GM19023 (cell line): ENCODE data around the gene ZNRF3.
"Not testable (repeated sequence)": the region's sequence is repeated elsewhere in the genome, so short reads cannot be mapped to it uniquely, and the experiment has no call there.

Experiments
- ATAC-seq: cut with Tn5 transposase; IDR thresholded peaks from one replicate; pipeline ENCODE4 v1.9.1; 2021; ENCODE audit warnings: mild to moderate bottlenecking, moderate library complexity; ENCODE audit not compliant: unreplicated experiment

The ZNRF3 gene

GRCh38 chr22:28927630-28928029 is 44.3 kb downstream of the ZNRF3 start:
- no peak for ATAC-seq

- no peak for ATAC-seq
These were observed 45.8 kb downstream of the ZNRF3 start for GRCh38 chr22:28929197-28929596.

DNA sequence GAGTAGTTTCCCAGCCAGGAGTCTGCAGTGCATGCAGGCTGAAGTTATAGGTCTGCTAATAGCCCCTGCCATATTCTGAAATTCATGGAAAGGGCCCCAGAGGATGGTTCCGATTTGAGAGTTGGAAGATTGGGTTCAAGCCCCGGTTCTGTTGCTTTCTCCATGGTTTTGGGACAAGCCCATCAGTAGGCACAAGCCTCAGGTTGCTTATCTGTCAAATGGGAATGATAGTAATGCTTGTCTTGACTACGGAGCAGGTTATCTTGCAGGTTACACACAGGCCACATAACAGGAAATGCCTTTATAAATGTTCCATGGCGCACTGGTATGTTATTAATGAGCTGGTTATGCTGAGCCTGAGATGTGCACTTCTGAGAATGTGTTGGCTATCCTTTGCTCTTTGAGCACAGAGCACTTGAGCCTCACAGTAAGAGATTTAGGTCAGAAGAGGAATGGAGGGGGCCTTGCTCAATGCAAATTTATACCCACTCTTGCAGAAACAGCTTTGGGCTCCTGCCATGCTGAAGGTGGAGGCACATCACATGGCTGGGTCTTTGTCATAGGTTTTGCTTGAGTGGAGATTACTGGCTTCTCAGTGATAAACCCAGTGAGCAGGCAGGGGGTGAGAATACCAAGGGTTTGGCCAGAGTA is 47.1 kb downstream of the ZNRF3 start:
- no peak for ATAC-seq

- no peak for ATAC-seq
These were observed 48.6 kb downstream of the ZNRF3 start for GRCh38 chr22:28931844-28932567.

GRCh38 chr22:28933321-28933720 is 49.9 kb downstream of the ZNRF3 start:
- ATAC-seq, result no peak

DNA sequence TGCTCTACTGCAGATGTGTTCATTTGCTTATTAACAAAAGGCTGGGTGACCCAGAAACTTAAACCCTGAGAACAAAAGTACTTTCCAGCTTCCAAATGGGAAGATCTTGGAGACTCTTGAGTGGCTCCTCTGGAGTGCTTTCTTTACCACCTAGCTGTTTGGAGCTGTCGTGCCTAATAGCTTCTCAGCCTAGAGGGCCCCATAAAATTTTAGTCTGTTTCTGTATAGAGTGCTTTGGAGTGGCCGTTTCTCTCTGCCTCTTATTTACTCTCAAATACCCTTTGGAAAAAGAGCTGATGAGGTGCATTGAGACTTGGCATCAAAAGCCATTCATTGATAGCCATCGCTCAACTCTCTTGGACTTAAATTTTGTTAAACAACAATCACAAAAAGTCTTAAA is 50.7 kb downstream of the ZNRF3 start:
- no peak for ATAC-seq

GRCh38 chr22:28935140-28935539 is 51.8 kb downstream of the ZNRF3 start:
- ATAC-seq, result no peak

GRCh38 chr22:28935713-28936112 is 52.3 kb downstream of the ZNRF3 start:
- ATAC-seq, result no peak

GRCh38 chr22:28936200-28936599 is 52.8 kb downstream of the ZNRF3 start:
- no peak for ATAC-seq

DNA sequence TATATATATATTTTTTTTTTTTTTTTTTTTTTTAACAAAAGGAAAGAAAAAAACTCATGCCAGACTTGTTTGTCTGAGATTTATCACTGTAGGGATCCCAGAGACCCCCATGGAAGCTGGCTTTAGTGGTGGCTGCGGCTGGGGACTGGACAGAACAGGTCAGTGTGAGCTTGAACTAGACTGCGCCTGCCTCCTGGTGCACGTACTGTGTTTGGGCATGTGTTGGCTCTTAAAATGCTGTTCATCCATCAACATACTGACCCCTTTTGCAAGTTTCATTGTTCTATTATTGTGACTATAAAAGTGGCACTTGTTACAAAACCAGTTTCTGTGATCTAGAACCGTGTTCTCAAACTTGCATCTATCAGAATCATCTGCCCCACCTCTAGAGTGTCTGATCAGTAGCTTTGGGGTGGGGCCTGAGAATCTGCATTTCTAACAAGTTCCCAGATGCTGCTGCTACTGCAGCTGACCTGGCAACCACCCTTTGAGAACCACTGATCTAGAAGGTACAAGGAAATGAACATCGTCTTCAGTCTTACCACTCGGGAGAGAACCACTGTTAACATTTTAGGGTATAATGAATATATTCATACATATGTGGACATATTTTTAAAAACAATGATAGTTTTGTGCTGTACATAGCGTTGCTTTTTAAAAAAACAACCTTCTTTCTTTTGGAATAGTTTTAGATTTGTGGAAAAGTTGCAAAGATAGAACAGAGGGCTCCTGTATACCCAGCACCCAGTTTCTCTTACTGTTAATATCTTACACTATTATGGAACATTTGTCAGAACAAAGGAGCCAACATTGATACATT is 54.0 kb downstream of the ZNRF3 start:
- no peak for ATAC-seq

GRCh38 chr22:28938286-28938833 is 55.0 kb downstream of the ZNRF3 start:
- ATAC-seq, result no peak

- no peak for ATAC-seq
These were observed 56.0 kb downstream of the ZNRF3 start for GRCh38 chr22:28939394-28939793.

GRCh38 chr22:28939932-28940331 is 56.6 kb downstream of the ZNRF3 start:
- ATAC-seq, result no peak

DNA sequence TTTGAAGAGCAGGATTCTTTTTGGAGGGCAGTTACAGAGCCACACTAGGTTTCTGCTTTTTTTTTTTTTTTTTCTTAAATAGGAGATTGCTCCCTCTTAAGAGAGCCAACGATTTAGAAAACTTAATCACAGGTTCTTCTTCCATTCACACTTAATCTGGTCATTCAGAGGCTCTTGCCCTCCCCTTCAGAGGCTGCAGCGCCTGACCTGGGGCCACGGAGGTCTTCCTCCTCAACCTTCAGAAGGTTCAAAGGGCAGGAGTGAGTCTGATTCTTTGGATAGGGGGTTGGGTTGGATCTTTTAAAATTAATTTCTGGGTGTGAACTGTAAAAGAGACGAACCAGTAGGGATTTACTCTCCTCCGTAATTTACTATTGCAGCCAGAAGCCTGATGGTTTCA is 57.1 kb downstream of the ZNRF3 start:
- no peak for ATAC-seq

- no peak for ATAC-seq
These were observed 59.0 kb downstream of the ZNRF3 start for GRCh38 chr22:28942333-28942732.

DNA sequence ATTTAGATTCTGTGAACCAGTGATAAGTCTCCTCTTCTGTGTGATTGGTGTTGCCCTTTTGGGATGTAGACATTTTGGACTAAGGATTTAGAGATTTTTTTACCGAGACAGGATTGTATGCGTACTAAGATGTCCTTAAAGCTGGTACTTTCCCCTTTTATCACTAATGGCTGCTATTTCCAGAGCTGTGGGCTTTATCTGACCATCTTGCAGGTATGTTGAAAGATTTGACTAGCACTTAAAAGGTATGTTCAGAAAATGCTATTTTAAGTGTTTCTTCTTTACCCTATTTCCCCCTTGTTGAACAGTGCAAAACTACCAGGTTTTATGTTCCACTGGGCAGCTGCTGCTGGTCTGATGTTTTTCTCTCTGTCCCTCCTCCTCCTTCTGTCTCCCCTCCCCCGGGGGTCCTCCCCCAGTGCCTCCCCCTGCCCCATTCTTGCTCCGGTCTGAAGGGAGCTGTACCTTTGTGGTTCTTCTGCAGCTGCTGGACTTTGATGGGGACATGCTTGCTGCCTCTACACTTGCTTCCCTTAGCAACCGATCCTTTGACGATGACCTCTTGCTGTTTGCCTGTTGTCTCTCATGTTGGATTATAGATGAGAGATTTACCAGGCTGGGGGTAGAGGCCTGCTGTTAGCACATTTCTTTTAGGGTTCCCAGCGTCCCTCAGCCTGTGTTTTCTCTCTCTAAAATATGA is 59.6 kb downstream of the ZNRF3 start:
- ATAC-seq, result no peak

DNA sequence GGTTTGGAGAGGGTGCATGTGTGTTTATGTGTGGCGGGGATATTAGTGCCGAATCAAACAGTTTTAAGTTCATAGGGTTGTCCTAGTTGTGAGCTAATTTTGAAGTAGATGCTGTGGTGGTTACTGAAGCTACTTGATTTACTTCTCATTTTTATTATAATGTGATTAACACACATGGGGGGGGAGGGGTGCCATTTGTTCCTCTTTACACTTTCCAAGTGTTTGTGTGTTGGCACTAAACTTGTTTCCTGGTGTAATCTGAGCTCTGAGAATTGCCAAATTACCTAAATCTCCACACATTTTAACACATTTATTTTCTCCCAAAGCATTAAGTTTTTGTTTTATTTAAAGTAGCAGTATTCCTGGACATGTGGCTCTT is 60.1 kb downstream of the ZNRF3 start:
- no peak for ATAC-seq

GRCh38 chr22:28947125-28947524 is 63.8 kb downstream of the ZNRF3 start:
- no peak for ATAC-seq

DNA sequence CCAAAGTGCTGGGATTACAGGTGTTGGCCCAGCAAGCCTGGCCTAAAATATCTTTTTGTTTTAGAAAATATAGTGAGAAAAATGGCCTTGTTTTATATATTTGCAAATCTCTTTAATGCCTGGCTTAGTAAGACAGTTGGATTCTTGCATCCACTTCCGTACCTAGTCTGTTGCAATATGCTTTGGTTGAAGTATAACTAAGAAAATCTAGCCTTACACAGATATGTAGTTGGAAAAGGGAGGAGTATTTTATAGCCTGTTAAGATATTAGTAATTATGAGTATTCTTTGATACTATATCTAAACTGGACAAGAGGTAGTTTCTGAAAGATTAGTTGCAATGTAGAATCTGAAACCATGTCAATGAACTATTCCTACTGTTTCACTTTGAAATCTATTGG is 65.1 kb downstream of the ZNRF3 start:
- ATAC-seq, result no peak

- ATAC-seq, result not testable (repeated sequence)
These were observed 65.6 kb downstream of the ZNRF3 start for GRCh38 chr22:28948860-28949551.
